ENCODE data around the gene BCO2.

- TF ChIP-seq, protein P1, sequence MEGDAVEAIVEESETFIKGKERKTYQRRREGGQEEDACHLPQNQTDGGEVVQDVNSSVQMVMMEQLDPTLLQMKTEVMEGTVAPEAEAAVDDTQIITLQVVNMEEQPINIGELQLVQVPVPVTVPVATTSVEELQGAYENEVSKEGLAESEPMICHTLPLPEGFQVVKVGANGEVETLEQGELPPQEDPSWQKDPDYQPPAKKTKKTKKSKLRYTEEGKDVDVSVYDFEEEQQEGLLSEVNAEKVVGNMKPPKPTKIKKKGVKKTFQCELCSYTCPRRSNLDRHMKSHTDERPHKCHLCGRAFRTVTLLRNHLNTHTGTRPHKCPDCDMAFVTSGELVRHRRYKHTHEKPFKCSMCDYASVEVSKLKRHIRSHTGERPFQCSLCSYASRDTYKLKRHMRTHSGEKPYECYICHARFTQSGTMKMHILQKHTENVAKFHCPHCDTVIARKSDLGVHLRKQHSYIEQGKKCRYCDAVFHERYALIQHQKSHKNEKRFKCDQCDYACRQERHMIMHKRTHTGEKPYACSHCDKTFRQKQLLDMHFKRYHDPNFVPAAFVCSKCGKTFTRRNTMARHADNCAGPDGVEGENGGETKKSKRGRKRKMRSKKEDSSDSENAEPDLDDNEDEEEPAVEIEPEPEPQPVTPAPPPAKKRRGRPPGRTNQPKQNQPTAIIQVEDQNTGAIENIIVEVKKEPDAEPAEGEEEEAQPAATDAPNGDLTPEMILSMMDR (IDR thresholded peaks at IDR 0.05) = no peak
- no peak for TF ChIP-seq POLR2A (IDR thresholded peaks at IDR 0.05)
These were observed 24.8 kb upstream of the BCO2 start for GRCh38 chr11:112150517-112150916.

Measured in adrenal gland (tissue), 5 donors.